H1 (cell line): ENCODE data around the gene PLCL2. TPM values are rescaled to one million over a fixed set of nuclear protein-coding genes. Genes with fewer than 3 reads are reported as not detected.

Experiments
- CTCF ChIA-PET: fragments of 300-600 bp; sonication (Branson Sonifier 250); formaldehyde crosslinking; loops from one replicate; lab custom pipeline; 2021; ENCODE audit not compliant: partially characterized antibody; lab: Charles Lee
- POLR2A ChIA-PET: fragments of 300-600 bp; sonication (Branson Sonifier 250); formaldehyde crosslinking; loops from one replicate; lab custom pipeline; 2021; ENCODE audit warnings: inconsistent platforms; ENCODE audit not compliant: partially characterized antibody; lab: Charles Lee
- DNase-seq, 2 experiments: peaks; one replicate each; pipeline versions ENCODE4 v3.0.0 to v3.0.0-alpha.2; 2010 to 2022; ENCODE audit warnings: low spot score in 2 of 2, low read depth in 1 of 2, mixed read lengths in 1 of 2
- FAIRE-seq: peaks from 2 replicates; lab custom pipeline; 2011; peaks lifted over from hg19 to GRCh38; lab: Jason Lieb, UNC
- H2AFZ ChIP-seq: 2 replicates; pipeline ENCODE4 v1.8.1; 2012; ENCODE audit warnings: low read length, inconsistent platforms
- H2AK5ac ChIP-seq: 2 replicates; pipeline ENCODE4 v1.6.1; 2013; ENCODE audit warnings: low read depth, low read length
- H2BK120ac ChIP-seq: replicated peaks from 2 replicates; pipeline ENCODE3; 2013; ENCODE audit warnings: low read depth, low read length, inconsistent platforms
- H2BK12ac ChIP-seq: 2 replicates; pipeline ENCODE4 v1.6.1; 2013; ENCODE audit warnings: low read depth, low read length
- H2BK15ac ChIP-seq: 2 replicates; pipeline ENCODE4 v1.6.1; 2013; ENCODE audit warnings: low read length
- H2BK20ac ChIP-seq: 2 replicates; pipeline ENCODE4 v1.6.1; 2013; ENCODE audit warnings: low read length
- H2BK5ac ChIP-seq: 2 replicates; pipeline ENCODE4 v1.6.1; 2013; ENCODE audit warnings: low read depth, low read length
- H3K14ac ChIP-seq: 2 replicates; pipeline ENCODE4 v1.6.1; 2013; ENCODE audit warnings: inconsistent platforms; ENCODE audit not compliant: insufficient read length
- H3K18ac ChIP-seq: 2 replicates; pipeline ENCODE4 v1.6.1; 2013; ENCODE audit warnings: low read length; ENCODE audit errors: extremely low read depth
- H3K23ac ChIP-seq: 2 replicates; pipeline ENCODE4 v1.6.1; 2013; ENCODE audit warnings: inconsistent platforms; ENCODE audit not compliant: insufficient read length
- H3K23me2 ChIP-seq: 2 replicates; pipeline ENCODE4 v1.6.1; 2013; ENCODE audit warnings: low read depth, low read length
- H3K27ac ChIP-seq: 2 replicates; pipeline ENCODE4 v1.6.1; 2011; ENCODE audit warnings: low read depth, low read length, inconsistent platforms
- H3K27me3 ChIP-seq, 4 experiments: replicated peaks in 1 of 4; 1 replicate in 1 of 4; 2 replicates in 3 of 4; pipeline versions ENCODE4 v1.6.1 to v1.8.1; 2011 to 2013; ENCODE audit warnings: low read length in 3 of 4, mild to moderate bottlenecking in 3 of 4, inconsistent platforms in 2 of 4, mixed read lengths in 2 of 4, moderate library complexity in 1 of 4; ENCODE audit not compliant: control insufficient read depth in 3 of 4, insufficient read depth in 3 of 4; ENCODE audit errors: extremely low read depth in 1 of 4
- H3K36me3 ChIP-seq, 4 experiments: 2 replicates each; pipeline versions ENCODE4 v1.6.1 to v1.8.1; 2011 to 2013; ENCODE audit warnings: mild to moderate bottlenecking in 4 of 4, low read length in 3 of 4, moderate library complexity in 2 of 4, control low read depth in 1 of 4, inconsistent platforms in 1 of 4; ENCODE audit not compliant: insufficient read depth in 4 of 4, control insufficient read depth in 2 of 4
- H3K4ac ChIP-seq: replicated peaks from 2 replicates; pipeline ENCODE3; 2013; ENCODE audit warnings: low read length, low read depth, mixed read lengths, inconsistent platforms; ENCODE audit not compliant: insufficient read length
- H3K4me1 ChIP-seq, 4 experiments: replicated peaks in 1 of 4; 1 replicate in 1 of 4; 2 replicates in 3 of 4; pipeline versions ENCODE4 v1.6.1 to v1.8.1; 2011 to 2013; ENCODE audit warnings: low read length in 3 of 4, inconsistent platforms in 2 of 4, mixed read lengths in 1 of 4; ENCODE audit not compliant: insufficient read depth in 4 of 4, control insufficient read depth in 3 of 4
- H3K4me2 ChIP-seq, 2 experiments: 2 replicates each; pipeline versions ENCODE4 v1.6.1 to v1.8.1; 2011 to 2013; ENCODE audit warnings: low read depth in 2 of 2, low read length in 2 of 2, control low read depth in 1 of 2, inconsistent platforms in 1 of 2, mild to moderate bottlenecking in 1 of 2; ENCODE audit not compliant: insufficient read depth in 1 of 2
- H3K4me3 ChIP-seq, 4 experiments: fragments of 200-600, 300-600 bp in 1 of 4; sonication (generic), shearing (Covaris generic), sonication (Bioruptor Twin) in 1 of 4; 2 replicates each; pipeline versions ENCODE4 v1.5.1 to v1.8.1; 2011 to 2016; ENCODE audit warnings: low read length in 4 of 4, low read depth in 3 of 4, control low read depth in 2 of 4, inconsistent platforms in 2 of 4, mild to moderate bottlenecking in 2 of 4, mixed read lengths in 1 of 4, moderate library complexity in 1 of 4; ENCODE audit not compliant: insufficient read depth in 2 of 4; ENCODE audit errors: extremely low read depth in 1 of 4
- H3K56ac ChIP-seq: replicated peaks from 2 replicates; pipeline ENCODE3; 2013; ENCODE audit warnings: low read depth, mild to moderate bottlenecking, mixed read lengths, low read length, inconsistent platforms; ENCODE audit not compliant: insufficient read length
- H3K79me1 ChIP-seq: 2 replicates; pipeline ENCODE4 v1.6.1; 2013; ENCODE audit warnings: low read depth, low read length, control low read depth
- H3K79me2 ChIP-seq, 2 experiments: 2 replicates each; pipeline versions ENCODE4 v1.6.1 to v1.8.1; 2012 to 2013; ENCODE audit warnings: low read length in 2 of 2, mild to moderate bottlenecking in 2 of 2, inconsistent platforms in 1 of 2; ENCODE audit not compliant: insufficient read depth in 2 of 2, control insufficient read depth in 1 of 2
- H3K9ac ChIP-seq, 4 experiments: replicated peaks in 1 of 4; 1 replicate in 1 of 4; 2 replicates in 3 of 4; pipeline versions ENCODE4 v1.6.1 to v1.8.1; 2011 to 2013; ENCODE audit warnings: low read depth in 3 of 4, low read length in 3 of 4, control low read depth in 2 of 4, mild to moderate bottlenecking in 2 of 4, moderate library complexity in 2 of 4, inconsistent platforms in 1 of 4; ENCODE audit errors: extremely low read depth in 1 of 4
- H3K9me3 ChIP-seq, 2 experiments: 2 replicates each; pipeline versions ENCODE4 v1.6.1 to v1.8.1; 2012 to 2013; ENCODE audit warnings: mild to moderate bottlenecking in 2 of 2, moderate library complexity in 2 of 2, control low read depth in 1 of 2, inconsistent platforms in 1 of 2, low read depth in 1 of 2, low read length in 1 of 2, mixed read lengths in 1 of 2; ENCODE audit not compliant: insufficient read depth in 2 of 2
- H4K20me1 ChIP-seq, 2 experiments: replicated peaks in 1 of 2; 2 replicates each; pipeline versions ENCODE3 to v1.8.1; 2011 to 2013; ENCODE audit warnings: inconsistent platforms in 2 of 2, low read length in 2 of 2, mild to moderate bottlenecking in 1 of 2; ENCODE audit not compliant: insufficient read depth in 2 of 2, control insufficient read depth in 1 of 2
- H4K5ac ChIP-seq: 2 replicates; pipeline ENCODE4 v1.6.1; 2013; ENCODE audit warnings: low read length, low read depth, mixed read lengths, inconsistent platforms; ENCODE audit not compliant: insufficient read length
- H4K8ac ChIP-seq: 2 replicates; pipeline ENCODE4 v1.8.0; 2013; ENCODE audit warnings: mild to moderate bottlenecking, moderate library complexity, low read length, inconsistent platforms; ENCODE audit not compliant: insufficient read depth; ENCODE audit errors: extremely low read depth
- H4K91ac ChIP-seq: replicated peaks from 2 replicates; pipeline ENCODE3; 2013; ENCODE audit warnings: low read length, mixed read lengths, inconsistent platforms; ENCODE audit not compliant: insufficient read length
- BACH1 ChIP-seq: IDR thresholded peaks from 2 replicates; pipeline ENCODE4 v1.6.1; 2012; ENCODE audit warnings: low read length, improper control_type of control experiment
- FOSL1 ChIP-seq: IDR thresholded peaks from 2 replicates; pipeline ENCODE4 v1.6.1; 2011; ENCODE audit warnings: mild to moderate bottlenecking, low read depth, low read length, moderate library complexity; ENCODE audit not compliant: insufficient read depth
- RBBP5 ChIP-seq: IDR thresholded peaks from 2 replicates; pipeline ENCODE4 v1.7.1; 2012; ENCODE audit warnings: low read depth, mild to moderate bottlenecking, inconsistent platforms, low read length, moderate library complexity, borderline replicate concordance
- WGBS, 2 experiments: shearing (Covaris generic) in 1 of 2; methylation state at CpG; one replicate each; pipeline versions ENCODE4 v1.1.6 to v1.1.7; 2013 to 2015; ENCODE audit warnings: low lambda C conversion rate in 2 of 2, mixed read lengths in 2 of 2, inconsistent platforms in 1 of 2, low coverage in 1 of 2, missing lambda C conversion rate in 1 of 2; ENCODE audit not compliant: insufficient replicate concordance in 2 of 2, insufficient coverage in 1 of 2, insufficient read length in 1 of 2; ENCODE audit errors: extremely low coverage in 1 of 2, missing lambda C conversion rate in 1 of 2; 5-methylcytosine and 5-hydroxymethylcytosine counted together
- polyA plus RNA-seq, 7 experiments: library from polyadenylated mRNA; depleted of rRNA in 3 of 7; stranded (reverse) in 5 of 7; unstranded in 2 of 7; fragments of >200 nt in 5 of 7; fragments of 200-250 nt in 2 of 7; gene quantifications; 1 replicate in 5 of 7; 2 replicates in 1 of 7; 4 replicates in 1 of 7; pipeline versions ENCODE4 v1.2.1 to v1.2.3, GENCODE V29; 2011 to 2013; ENCODE audit warnings: missing spikeins in 2 of 7, mixed read lengths in 2 of 7
- total RNA-seq: library from RNA; stranded (reverse); fragmentation: NEBNext Ultra II Directional; extraction: Animal tissue kit (Norgen Biotek cat#: 25700); gene quantifications from 2 replicates; pipeline ENCODE4 v1.2.1, GENCODE V29; 2021
- TF ChIP-seq, protein P1 (sequence below): IDR thresholded peaks from 2 replicates; pipeline ENCODE4 v1.6.1; 2011; ENCODE audit warnings: low read depth, mild to moderate bottlenecking, low read length; ENCODE audit not compliant: insufficient read depth

PLCL2 gene
- total and polyA plus RNA-seq, 2 of the 8 experiments (the other 6 are each of a cell fraction or from before 2014, with no cell fraction given): 3.5 to 6.8 TPM

DNA sequence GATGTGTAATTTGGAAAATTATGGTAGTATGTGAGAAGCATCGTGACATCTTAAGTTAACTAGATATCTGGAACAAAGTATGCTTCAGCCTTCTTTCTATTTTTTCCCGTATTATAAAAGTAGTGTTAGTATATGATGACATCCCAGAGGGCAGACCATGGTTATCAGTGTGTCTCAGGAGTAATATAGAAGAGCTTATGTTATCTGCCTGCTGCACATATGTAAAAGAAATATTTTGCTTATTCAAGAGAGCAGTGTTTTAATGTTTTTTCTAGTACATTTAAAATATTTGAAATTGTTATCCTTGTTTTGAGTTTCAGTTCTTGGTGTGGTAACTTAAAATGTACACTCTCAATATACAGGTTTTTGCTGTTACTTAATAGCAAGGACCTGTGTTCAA is 24.1 kb downstream of the PLCL2 start:
- H2BK5ac ChIP-seq: no peak overlapping the region
- H3K9ac ChIP-seq: no peak overlapping the region
- no peak overlapping the region for H2BK12ac ChIP-seq
- no peak overlapping the region for H4K91ac ChIP-seq
- CTCF ChIA-PET: interaction anchor here (1.2 to 1.5 kb wide), 3 partner anchors 19 to 31 kb away, joined by 3 read pairs; no protein-coding TSS in a partner anchor
- TF ChIP-seq FOSL1: no peak
- TF ChIP-seq BACH1: no peak
- TF ChIP-seq, protein P1, sequence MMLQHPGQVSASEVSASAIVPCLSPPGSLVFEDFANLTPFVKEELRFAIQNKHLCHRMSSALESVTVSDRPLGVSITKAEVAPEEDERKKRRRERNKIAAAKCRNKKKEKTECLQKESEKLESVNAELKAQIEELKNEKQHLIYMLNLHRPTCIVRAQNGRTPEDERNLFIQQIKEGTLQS: no peak
- no peak for TF ChIP-seq RBBP5
- no peaks in the 10 kb centered on the region for H4K20me1 ChIP-seq
- no peak overlapping the region for H2AFZ ChIP-seq
- no peaks in the 10 kb centered on the region for H3K36me3 ChIP-seq
- H3K4me2 ChIP-seq: no peak overlapping the region
- no peak overlapping the region for H2BK20ac ChIP-seq
- no peak overlapping the region for H2AK5ac ChIP-seq
- peaks cover 0 to 21% of the 10 kb centered on the region in 2 experiments; a peak in 3 of 4 replicates for H3K79me2 ChIP-seq
- WGBS, 2 experiments: 98% methylated on average over 2 of the region's 2 CpGs; no CpG with 5 or more reads in 1 of the 2 experiments
- no peak overlapping the region for H3K4ac ChIP-seq
- H3K9me3 ChIP-seq: no peaks in the 10 kb centered on the region
- no peak overlapping the region for H4K5ac ChIP-seq
- H3K79me1 ChIP-seq: no peaks in the 10 kb centered on the region
- no peak overlapping the region for H2BK120ac ChIP-seq
- no peak overlapping the region for H3K23ac ChIP-seq
- POLR2A ChIA-PET: interaction anchor here (0.8 kb wide), 1 partner anchor 10 kb away, joined by 3 read pairs; no protein-coding TSS in a partner anchor
- peaks cover 2 to 12% (median 3%) of the 10 kb centered on the region in 4 experiments; a peak in 4 of 7 replicates for H3K4me1 ChIP-seq
- no peak overlapping the region for H3K56ac ChIP-seq
- no peak overlapping the region for H3K4me3 ChIP-seq
- H3K18ac ChIP-seq: no peak overlapping the region
- H2BK15ac ChIP-seq: no peak overlapping the region
- H3K27me3 ChIP-seq: no peaks in the 10 kb centered on the region
- DNase-seq (no peak), FAIRE-seq (no peak)
- H3K27ac ChIP-seq: no peak overlapping the region
- H4K8ac ChIP-seq: no peak overlapping the region
- no peaks in the 10 kb centered on the region for H3K23me2 ChIP-seq
- H3K14ac ChIP-seq: no peak overlapping the region
